Measurements from ENCODE around the gene GNAQ. TPM values are rescaled to one million over a fixed set of nuclear protein-coding genes. Genes with fewer than 3 reads are reported as not detected.
A peak's percentile ranks its signal among the peaks of the same experiment; 100 is the strongest.

GNAQ gene
- total RNA-seq, 1 experiment from 2014 or later, result 48.6 TPM

DNA sequence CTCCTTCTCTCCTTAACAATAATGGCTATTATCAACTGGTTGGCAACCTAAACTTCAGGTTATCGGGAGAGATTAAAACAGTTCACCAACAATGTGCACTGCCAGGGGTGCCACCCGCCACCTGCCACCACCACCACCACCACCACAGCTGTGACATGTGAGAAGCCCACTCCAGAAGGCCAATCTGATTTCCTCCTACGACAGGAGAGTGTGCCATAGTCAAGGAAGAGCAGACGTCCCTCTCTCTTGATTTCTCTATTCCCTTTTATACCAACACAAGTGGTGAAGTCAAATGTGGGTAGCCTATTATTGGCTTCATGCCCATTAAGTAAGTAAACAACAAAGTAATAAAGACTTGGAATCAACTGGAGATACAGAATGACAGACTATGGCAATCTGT, 22.4 kb downstream of the GNAQ start:
- H2BK5ac ChIP-seq (ENCODE audit: insufficient read length, low read length), result no peak overlapping the region
- no peak overlapping the region for H4K91ac ChIP-seq (ENCODE audit: insufficient read length, low read depth, low read length)
- no peak overlapping the region for H2BK12ac ChIP-seq (ENCODE audit: insufficient read length, low read depth, low read length)
- peaks cover 4% of the 10 kb centered on the region; the same call in 1 of the 2 replicates for H3K4me1 ChIP-seq (ENCODE audit: insufficient read depth, low read length)
- H3K79me2 ChIP-seq (ENCODE audit: insufficient read depth, low read length), result peaks cover 14% of the 10 kb centered on the region; the same call in 1 of the 2 replicates
- no peak overlapping the region for H2BK120ac ChIP-seq (ENCODE audit: low read depth, low read length, poor library complexity, severe bottlenecking)
- no peak overlapping the region for H3K14ac ChIP-seq (ENCODE audit: insufficient read depth, low read length)
- no peaks in the 10 kb centered on the region for H3K27me3 Mint-ChIP-seq (ENCODE audit: low read depth)
- no peak overlapping the region for H2AK5ac ChIP-seq (ENCODE audit: insufficient read length, low read length)
- H3K4me3 Mint-ChIP-seq, result no peak overlapping the region
- TF ChIP-seq CTCF (conservative IDR thresholded peaks at IDR 0.05), result no peak
- no peak overlapping the region for H2BK20ac ChIP-seq (ENCODE audit: low read depth, low read length, poor library complexity, severe bottlenecking)
- H3K4ac ChIP-seq (ENCODE audit: low read depth, low read length), result no peak overlapping the region
- H3K27ac Mint-ChIP-seq, result peak overlapping the region in 1 of 3 experiments; percentile 48; a peak in 1 of 7 replicates
- peaks cover 33 to 37% of the 10 kb centered on the region in 2 experiments for H3K4me1 Mint-ChIP-seq
- H3K36me3 Mint-ChIP-seq (ENCODE audit: insufficient read depth in 1 of 3, low read depth in 3 of 3), result no peaks in the 10 kb centered on the region
- no peak overlapping the region for H2BK15ac ChIP-seq (ENCODE audit: low read depth, low read length)
- H3K79me1 ChIP-seq (ENCODE audit: insufficient read depth, low read depth, low read length, poor library complexity, severe bottlenecking), result peaks cover 16% of the 10 kb centered on the region
- no peak overlapping the region for H3K18ac ChIP-seq (ENCODE audit: insufficient read length, low read depth, low read length)
- no peak overlapping the region for H3T11ph ChIP-seq (ENCODE audit: low read length)
- H3K27ac ChIP-seq (ENCODE audit: insufficient read length, low read depth, low read length), result no peak overlapping the region
- no peak overlapping the region for H3K9ac ChIP-seq (ENCODE audit: extremely low read depth, insufficient read length, low read length)
- WGBS (ENCODE audit: extremely low coverage, insufficient read length, low lambda C conversion rate), result no CpG with 5 or more reads among the region's 4 CpGs
- no peak overlapping the region for H3K4me2 ChIP-seq (ENCODE audit: insufficient read depth, insufficient read length, low read length)
- H3K9me3 ChIP-seq (ENCODE audit: control insufficient read depth, low read depth, low read length), result no peaks in the 10 kb centered on the region
- H3K23me2 ChIP-seq (ENCODE audit: insufficient read length, low read depth, low read length, poor library complexity, severe bottlenecking), result no peaks in the 10 kb centered on the region
- H3K9me3 Mint-ChIP-seq, result no peaks in the 10 kb centered on the region
- H2AFZ ChIP-seq (ENCODE audit: low read length), result no peak overlapping the region
- no peak overlapping the region for H4K5ac ChIP-seq (ENCODE audit: insufficient read length, low read depth, low read length)
- no peaks in the 10 kb centered on the region for H4K20me1 ChIP-seq (ENCODE audit: control insufficient read depth, insufficient read depth, insufficient read length)
- no peak for DNase-seq
- H3K56ac ChIP-seq (ENCODE audit: insufficient read length, low read depth, low read length), result no peak overlapping the region
- no peak overlapping the region for H3K23ac ChIP-seq (ENCODE audit: insufficient read length, low read depth, low read length)
- H3K27me3 ChIP-seq (ENCODE audit: insufficient read depth, low read length), result no peaks in the 10 kb centered on the region
- H4K8ac ChIP-seq (replicated peaks; ENCODE audit: insufficient read length, low read depth, low read length), result no peak overlapping the region
